ENCODE results near the gene BFAR. TPM values are rescaled to one million over a fixed set of nuclear protein-coding genes. Genes with fewer than 3 reads are reported as not detected.
"Not testable (repeated sequence)": the region's sequence is repeated elsewhere in the genome, so short reads cannot be mapped to it uniquely, and the experiment has no call there.

BFAR gene
- total and polyA plus RNA-seq, 2 donors from 2014 or later = 35.3 to 53.7 TPM

DNA sequence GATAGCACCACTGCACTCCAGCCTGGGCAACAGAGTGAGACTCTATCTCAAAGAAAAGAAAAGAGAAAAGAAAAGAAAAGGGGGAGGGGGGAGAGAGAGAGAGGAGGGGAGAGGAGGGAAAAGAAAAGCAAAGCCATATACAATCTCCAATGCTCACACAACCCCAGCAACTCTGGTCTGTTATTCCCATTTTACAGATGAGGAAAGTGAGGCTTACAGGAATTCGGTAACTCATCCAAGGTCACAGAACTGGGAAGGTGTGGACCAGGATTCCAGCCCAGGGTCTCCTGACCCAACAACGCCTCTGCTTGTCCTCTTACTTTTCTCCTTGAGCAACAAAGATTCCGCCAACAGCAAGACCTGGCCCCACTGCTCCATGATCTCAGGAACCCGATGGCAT is 48.4 kb downstream of the BFAR start:
- Histone ChIP-seq H3K9me3 (ENCODE audit: control insufficient read depth in 2 of 3, insufficient read depth in 1 of 3, low read length in 3 of 3) (no peaks in the 10 kb centered on the region), H3K27me3 (ENCODE audit: control insufficient read depth, insufficient read depth, low read length) (no peaks in the 10 kb centered on the region), H3K4me1 (ENCODE audit: control insufficient read depth in 2 of 3, insufficient read depth in 2 of 3, low read depth in 1 of 3, low read length in 3 of 3) (no peaks in the 10 kb centered on the region), H3K36me3 (ENCODE audit: control insufficient read depth in 2 of 3, insufficient read depth in 3 of 3, low read length in 3 of 3) (no peaks in the 10 kb centered on the region), H3K27ac (ENCODE audit: low read depth in 2 of 2, low read length in 2 of 2) (no peak overlapping the region), H3K4me3 (ENCODE audit: low read length in 3 of 3) (no peak overlapping the region), H3K9ac (ENCODE audit: low read length in 3 of 3) (no peak overlapping the region)
- intact Hi-C loops (cut with DNase I) = no loop called here
- FAIRE-seq = no peak
- TF ChIP-seq, protein P1, sequence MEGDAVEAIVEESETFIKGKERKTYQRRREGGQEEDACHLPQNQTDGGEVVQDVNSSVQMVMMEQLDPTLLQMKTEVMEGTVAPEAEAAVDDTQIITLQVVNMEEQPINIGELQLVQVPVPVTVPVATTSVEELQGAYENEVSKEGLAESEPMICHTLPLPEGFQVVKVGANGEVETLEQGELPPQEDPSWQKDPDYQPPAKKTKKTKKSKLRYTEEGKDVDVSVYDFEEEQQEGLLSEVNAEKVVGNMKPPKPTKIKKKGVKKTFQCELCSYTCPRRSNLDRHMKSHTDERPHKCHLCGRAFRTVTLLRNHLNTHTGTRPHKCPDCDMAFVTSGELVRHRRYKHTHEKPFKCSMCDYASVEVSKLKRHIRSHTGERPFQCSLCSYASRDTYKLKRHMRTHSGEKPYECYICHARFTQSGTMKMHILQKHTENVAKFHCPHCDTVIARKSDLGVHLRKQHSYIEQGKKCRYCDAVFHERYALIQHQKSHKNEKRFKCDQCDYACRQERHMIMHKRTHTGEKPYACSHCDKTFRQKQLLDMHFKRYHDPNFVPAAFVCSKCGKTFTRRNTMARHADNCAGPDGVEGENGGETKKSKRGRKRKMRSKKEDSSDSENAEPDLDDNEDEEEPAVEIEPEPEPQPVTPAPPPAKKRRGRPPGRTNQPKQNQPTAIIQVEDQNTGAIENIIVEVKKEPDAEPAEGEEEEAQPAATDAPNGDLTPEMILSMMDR (IDR thresholded peaks at IDR 0.05; ENCODE audit: borderline replicate concordance, extremely low read depth, insufficient read depth) = no peak
- DNase-seq = no peak

DNA sequence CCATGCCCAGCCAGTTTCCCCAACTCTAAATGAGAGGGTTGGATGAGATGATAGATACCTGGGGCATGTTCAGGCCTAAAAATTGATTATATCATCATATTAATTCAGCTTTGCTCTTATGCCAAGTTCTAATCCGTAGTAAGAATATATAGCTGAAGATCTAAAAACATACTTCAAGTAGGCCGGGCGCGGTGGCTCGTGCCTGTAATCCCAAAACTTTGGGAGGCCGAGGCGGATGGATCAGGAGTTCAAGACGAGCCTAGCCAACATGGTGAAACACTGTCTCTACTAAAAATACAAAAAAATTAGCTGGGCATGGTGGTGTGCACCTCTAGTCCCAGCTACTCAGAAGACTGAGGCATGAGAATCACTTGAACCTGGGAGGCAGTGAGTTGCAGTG is 49.4 kb downstream of the BFAR start:
- Histone ChIP-seq H3K36me3 (ENCODE audit: control insufficient read depth in 2 of 3, insufficient read depth in 3 of 3, low read length in 3 of 3) (no peaks in the 10 kb centered on the region), H3K4me3 (ENCODE audit: low read length in 3 of 3) (no peak overlapping the region), H3K27me3 (ENCODE audit: control insufficient read depth, insufficient read depth, low read length) (no peaks in the 10 kb centered on the region), H3K9ac (ENCODE audit: low read length in 3 of 3) (no peak overlapping the region), H3K27ac (ENCODE audit: low read depth in 2 of 2, low read length in 2 of 2) (no peak overlapping the region), H3K9me3 (ENCODE audit: control insufficient read depth in 2 of 3, insufficient read depth in 1 of 3, low read length in 3 of 3) (no peaks in the 10 kb centered on the region), H3K4me1 (ENCODE audit: control insufficient read depth in 2 of 3, insufficient read depth in 2 of 3, low read depth in 1 of 3, low read length in 3 of 3) (no peaks in the 10 kb centered on the region)
- TF ChIP-seq, protein P1 (IDR thresholded peaks at IDR 0.05; ENCODE audit: borderline replicate concordance, extremely low read depth, insufficient read depth) = no peak
- no peak for DNase-seq
- intact Hi-C loops (cut with DNase I) = no loop called here
- no peak for FAIRE-seq

DNA sequence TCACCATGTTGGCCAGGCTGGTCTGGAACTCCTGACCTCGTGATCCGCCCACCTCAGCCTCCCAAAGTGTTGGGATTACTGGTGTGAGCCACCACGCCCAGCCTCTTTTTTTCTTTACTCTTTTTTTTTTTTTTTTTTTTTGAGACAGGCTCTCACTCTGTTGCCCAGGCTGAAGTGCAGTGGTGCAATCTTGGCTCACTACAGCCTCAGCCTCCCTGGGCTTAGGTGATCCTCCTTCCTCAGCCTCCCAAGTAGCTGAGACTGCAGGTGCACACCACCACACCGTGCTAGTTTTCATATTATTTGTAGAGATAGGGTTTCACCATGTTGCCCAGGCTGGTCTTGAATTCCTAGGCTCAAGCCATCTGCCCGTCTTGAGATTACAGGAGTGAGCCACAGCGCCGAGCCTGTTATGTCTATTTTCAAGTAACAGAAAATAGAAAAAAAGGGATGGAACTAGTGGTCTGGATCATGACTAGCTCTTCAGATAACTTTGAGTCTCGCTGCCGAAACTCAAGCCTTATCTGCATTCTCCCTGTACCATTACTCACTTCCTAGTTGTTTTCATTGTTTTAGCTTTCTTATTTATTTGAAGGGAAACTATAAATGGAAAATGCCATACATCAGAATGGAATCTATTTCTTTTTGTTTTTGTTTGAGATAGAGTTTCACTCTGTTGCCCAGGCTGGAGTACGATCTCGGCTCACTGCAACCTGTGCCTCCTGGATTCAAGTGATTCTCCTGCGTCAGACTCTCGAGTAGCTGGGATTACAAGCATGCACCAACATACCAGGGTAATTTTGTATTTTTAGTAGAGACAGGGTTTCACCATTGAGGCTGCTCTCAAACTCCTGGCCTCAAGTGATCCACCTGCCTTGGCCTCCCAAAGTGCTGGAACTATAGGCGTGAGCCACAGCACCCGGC is 53.4 kb downstream of the BFAR start:
- intact Hi-C loops (cut with DNase I); H3K9me3 ChIP-seq (ENCODE audit: control insufficient read depth in 2 of 3, insufficient read depth in 1 of 3, low read length in 3 of 3); DNase-seq; H3K36me3 ChIP-seq (ENCODE audit: control insufficient read depth in 2 of 3, insufficient read depth in 3 of 3, low read length in 3 of 3); H3K27me3 ChIP-seq (ENCODE audit: control insufficient read depth, insufficient read depth, low read length); H3K4me1 ChIP-seq (ENCODE audit: control insufficient read depth in 2 of 3, insufficient read depth in 2 of 3, low read depth in 1 of 3, low read length in 3 of 3); H3K27ac ChIP-seq (ENCODE audit: low read depth in 2 of 2, low read length in 2 of 2); H3K9ac ChIP-seq (ENCODE audit: low read length in 3 of 3); FAIRE-seq; H3K4me3 ChIP-seq (ENCODE audit: low read length in 3 of 3): not testable (repeated sequence)

DNA sequence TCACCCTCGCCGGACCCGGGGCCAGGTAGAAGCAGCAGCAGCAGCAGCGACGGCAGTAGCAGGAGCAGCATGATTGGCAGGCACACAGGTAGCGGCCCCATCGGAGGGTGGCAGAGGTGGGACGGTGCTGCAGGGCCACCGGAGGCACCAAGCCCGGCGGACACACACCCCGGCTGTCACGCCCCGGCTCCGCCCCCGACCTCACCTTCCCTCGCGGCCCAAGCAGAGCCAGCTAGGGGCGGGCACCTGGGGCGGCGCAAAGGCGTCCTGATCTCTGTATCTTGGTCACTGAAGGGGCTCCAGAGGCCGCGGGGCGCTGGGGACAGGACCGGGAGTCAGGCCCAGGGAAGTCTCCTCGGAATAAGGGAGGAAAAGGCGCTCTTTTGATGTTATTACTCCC is 61.4 kb downstream of the BFAR start, which contains the start of gene PLA2G10:
TSS of gene PLA2G10 (minus strand) at position 180 of the 400 bp plus-strand sequence. CDS start at position 101, 79 bp downstream.
- H3K9me3 ChIP-seq (ENCODE audit: control insufficient read depth in 2 of 3, insufficient read depth in 1 of 3, low read length in 3 of 3); FAIRE-seq; H3K36me3 ChIP-seq (ENCODE audit: control insufficient read depth in 2 of 3, insufficient read depth in 3 of 3, low read length in 3 of 3); intact Hi-C loops (cut with DNase I); H3K9ac ChIP-seq (ENCODE audit: low read length in 3 of 3); H3K4me1 ChIP-seq (ENCODE audit: control insufficient read depth in 2 of 3, insufficient read depth in 2 of 3, low read depth in 1 of 3, low read length in 3 of 3); H3K4me3 ChIP-seq (ENCODE audit: low read length in 3 of 3); H3K27ac ChIP-seq (ENCODE audit: low read depth in 2 of 2, low read length in 2 of 2); H3K27me3 ChIP-seq (ENCODE audit: control insufficient read depth, insufficient read depth, low read length); DNase-seq: not testable (repeated sequence)

DNA sequence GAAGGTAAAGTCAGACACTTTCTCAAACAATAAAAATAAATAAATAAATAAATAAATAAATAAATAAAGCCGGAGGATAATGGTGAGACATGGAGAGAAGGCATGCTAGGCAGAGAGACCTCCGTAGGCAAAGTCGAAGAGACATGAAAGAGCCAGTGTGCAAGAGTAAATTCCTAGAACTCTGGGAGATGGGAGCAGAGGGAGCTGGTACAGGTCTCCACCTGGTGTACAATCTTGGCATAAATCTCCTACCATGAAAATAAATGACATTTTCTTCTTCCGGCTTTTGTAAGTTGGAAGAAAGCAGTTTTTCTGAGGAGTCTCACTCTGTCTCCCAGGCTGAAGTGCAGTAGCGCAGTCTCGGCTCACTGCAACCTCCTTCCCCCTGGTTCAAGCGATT is 69.1 kb downstream of the BFAR start:
- H3K9me3 ChIP-seq (ENCODE audit: control insufficient read depth in 2 of 3, insufficient read depth in 1 of 3, low read length in 3 of 3); H3K4me1 ChIP-seq (ENCODE audit: control insufficient read depth in 2 of 3, insufficient read depth in 2 of 3, low read depth in 1 of 3, low read length in 3 of 3); H3K9ac ChIP-seq (ENCODE audit: low read length in 3 of 3); DNase-seq; H3K36me3 ChIP-seq (ENCODE audit: control insufficient read depth in 2 of 3, insufficient read depth in 3 of 3, low read length in 3 of 3); FAIRE-seq; H3K27me3 ChIP-seq (ENCODE audit: control insufficient read depth, insufficient read depth, low read length); intact Hi-C loops (cut with DNase I); H3K4me3 ChIP-seq (ENCODE audit: low read length in 3 of 3); H3K27ac ChIP-seq (ENCODE audit: low read depth in 2 of 2, low read length in 2 of 2): not testable (repeated sequence)

DNA sequence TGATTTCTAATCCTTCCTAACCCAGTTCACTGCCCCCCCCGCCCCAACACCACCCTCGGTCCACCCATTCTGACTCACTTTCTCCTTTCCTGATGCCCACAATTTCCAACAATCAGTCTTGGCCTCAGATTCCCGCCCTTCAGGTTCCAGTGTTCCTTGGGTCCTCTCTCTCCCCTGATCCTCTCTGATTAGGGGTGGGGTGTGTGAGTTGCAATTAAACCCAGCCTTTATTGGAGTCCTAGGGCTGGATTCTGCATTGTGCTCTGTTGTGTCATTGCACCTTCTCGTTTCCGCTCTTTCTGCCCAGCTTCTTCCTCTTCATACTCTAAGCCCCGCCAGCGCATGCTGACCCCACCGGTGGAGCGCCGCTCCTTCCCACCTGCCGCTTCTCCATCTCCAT is 69.9 kb downstream of the BFAR start:
- intact Hi-C loops (cut with DNase I); H3K4me3 ChIP-seq (ENCODE audit: low read length in 3 of 3); H3K9ac ChIP-seq (ENCODE audit: low read length in 3 of 3); H3K27ac ChIP-seq (ENCODE audit: low read depth in 2 of 2, low read length in 2 of 2); H3K36me3 ChIP-seq (ENCODE audit: control insufficient read depth in 2 of 3, insufficient read depth in 3 of 3, low read length in 3 of 3); H3K27me3 ChIP-seq (ENCODE audit: control insufficient read depth, insufficient read depth, low read length); H3K4me1 ChIP-seq (ENCODE audit: control insufficient read depth in 2 of 3, insufficient read depth in 2 of 3, low read depth in 1 of 3, low read length in 3 of 3); FAIRE-seq; DNase-seq; H3K9me3 ChIP-seq (ENCODE audit: control insufficient read depth in 2 of 3, insufficient read depth in 1 of 3, low read length in 3 of 3): not testable (repeated sequence)
